ENCODE results near the gene HERC2.
"Not testable (repeated sequence)": the region's sequence is repeated elsewhere in the genome, so short reads cannot be mapped to it uniquely, and the experiment has no call there.

- TF ChIP-seq JUN (IDR thresholded peaks at IDR 0.05; ENCODE audit: low read depth, low read length); CTCF (IDR thresholded peaks at IDR 0.05; ENCODE audit: control extremely low read depth in 1 of 3, insufficient read depth in 1 of 3, low read depth in 1 of 3, low read length in 3 of 3); HDAC6 (IDR thresholded peaks at IDR 0.05; ENCODE audit: low read depth, low read length); POLR2AphosphoS5 (IDR thresholded peaks at IDR 0.05; ENCODE audit: low read depth, low read length): not testable (repeated sequence)
Observed at GRCh38 chr15:28137408-28138039, 184.5 kb downstream of the HERC2 start.
